GM19240 (cell line): ENCODE results near the gene PRPS1L1.

ENCODE experiments used
- DNase-seq: peaks from one replicate; pipeline ENCODE4 v3.0.0; 2011; ENCODE audit warnings: low spot score; ENCODE audit not compliant: insufficient read length

PRPS1L1 gene

DNA sequence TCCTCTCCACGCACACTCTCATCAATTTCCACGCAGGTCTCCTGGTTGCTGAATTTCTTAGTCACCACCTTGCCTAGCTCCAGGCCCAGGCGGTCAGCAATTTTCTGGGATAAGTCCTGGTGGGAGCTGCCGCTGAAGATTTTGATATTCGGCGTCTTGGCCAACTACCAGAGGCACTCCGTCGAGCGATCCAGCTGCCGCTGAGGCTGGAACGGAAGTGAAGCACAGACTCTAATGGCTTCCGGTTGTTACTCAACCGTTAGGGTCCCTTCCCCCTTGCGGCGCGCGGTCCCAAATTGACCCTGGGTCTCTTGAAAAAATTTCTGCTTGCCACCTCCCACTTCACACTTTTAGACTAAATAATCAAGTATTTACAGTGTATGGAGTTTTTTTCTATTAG lies at the start of gene PRPS1L1:
PRPS1L1 (minus strand) TSS at position 219 of the 400 bp plus-strand sequence.
- DNase-seq = no peak

DNA sequence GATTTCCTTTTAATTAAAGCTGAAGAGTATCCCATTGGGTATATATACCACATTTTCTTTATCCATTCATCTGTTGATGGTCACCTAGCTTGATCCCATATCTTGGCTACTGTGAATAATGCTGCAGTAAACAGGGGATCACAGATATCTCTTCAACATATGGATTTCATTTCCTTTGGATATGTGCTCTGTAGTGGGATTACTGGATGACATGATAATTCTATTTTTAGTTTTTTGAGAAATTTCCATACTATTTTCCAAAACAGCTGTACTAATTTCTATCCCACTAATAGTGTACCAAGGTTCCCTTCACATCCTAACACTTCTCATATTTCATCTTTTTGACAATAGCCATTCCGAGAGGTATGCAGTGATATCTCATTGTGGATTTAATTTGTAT lies 48.8 kb upstream of the PRPS1L1 start:
- no peak for DNase-seq

DNA sequence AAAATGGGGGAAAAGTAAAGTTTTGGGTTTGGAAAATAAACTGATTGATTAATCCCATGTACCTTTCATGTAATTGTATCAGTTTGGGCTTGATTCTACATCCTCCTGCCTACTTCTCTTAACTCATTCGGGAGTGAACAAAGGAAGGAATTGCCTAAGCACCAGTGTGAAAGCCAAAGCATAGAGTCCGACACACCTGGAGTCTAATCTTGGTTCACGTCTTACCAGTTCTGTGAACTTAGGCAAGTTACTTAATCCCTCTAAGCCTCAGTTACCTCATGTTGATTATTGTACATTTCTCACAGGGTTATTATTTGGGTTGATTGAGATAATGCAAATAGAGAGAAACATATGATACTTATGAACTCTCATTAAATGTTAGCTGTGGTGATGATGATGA lies 41.1 kb upstream of the PRPS1L1 start:
- no peak for DNase-seq

DNA sequence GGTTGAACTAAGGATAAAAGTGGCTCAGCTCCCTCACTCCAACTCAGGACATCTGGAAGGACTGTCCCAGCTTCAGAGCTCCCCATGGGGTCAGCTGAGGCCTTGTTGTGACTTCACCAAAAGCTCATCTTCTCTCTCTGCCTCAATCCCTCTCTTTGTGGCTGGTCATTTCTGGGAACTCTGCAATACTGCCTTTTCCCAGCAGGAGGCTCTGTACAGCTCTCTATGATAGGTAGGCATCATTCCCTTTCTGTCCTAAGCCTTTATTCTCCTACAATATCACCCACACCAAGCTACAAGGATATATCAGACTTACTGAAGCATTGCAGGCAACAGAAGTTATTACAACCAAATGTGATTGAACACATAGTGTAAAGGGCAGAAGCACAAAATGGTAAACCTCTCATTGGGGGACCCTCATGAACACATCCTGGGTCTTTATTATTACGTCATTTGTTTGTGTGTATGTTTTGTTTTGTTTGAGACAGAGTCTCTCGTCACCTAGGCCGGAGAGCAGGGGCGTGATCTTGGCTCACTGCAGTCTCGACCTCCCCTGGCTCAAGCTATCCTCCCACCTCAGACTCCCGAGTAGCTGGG lies 36.7 kb upstream of the PRPS1L1 start:
- no peak for DNase-seq

DNA sequence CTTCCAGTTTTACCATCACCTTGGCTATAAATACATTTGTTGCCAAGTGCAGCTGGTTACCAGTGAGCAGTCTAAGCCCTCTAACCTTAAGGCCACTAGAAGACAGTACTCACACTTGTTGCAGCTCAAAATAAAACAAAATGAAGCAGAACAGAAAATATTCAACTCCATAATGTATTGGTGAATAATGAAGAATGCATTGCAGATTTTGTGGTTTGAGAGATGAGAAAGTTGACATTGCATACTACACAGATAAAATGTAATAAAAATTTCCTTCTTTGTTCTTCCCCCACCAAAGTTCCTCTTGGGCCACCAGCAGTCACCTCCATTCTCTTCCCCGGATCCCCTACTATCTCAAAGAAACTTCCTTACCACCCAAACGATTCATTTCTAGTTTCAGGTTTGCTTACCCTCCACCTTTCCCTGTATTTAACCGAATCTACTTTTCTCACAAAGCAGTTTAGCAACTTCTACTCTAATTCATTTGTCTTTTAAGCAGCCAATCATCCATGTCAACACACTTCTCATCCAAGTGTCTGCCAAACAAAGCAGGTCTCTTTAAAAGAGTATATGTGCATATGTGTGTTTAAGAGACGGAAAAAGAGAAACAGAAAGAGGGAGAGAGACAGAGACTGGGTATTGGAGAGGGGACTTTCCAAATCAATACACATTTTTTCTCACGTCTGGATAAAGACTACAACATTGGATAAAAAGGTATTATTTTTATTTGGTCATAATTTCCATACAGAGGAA lies 35.7 kb upstream of the PRPS1L1 start:
- DNase-seq = no peak

DNA sequence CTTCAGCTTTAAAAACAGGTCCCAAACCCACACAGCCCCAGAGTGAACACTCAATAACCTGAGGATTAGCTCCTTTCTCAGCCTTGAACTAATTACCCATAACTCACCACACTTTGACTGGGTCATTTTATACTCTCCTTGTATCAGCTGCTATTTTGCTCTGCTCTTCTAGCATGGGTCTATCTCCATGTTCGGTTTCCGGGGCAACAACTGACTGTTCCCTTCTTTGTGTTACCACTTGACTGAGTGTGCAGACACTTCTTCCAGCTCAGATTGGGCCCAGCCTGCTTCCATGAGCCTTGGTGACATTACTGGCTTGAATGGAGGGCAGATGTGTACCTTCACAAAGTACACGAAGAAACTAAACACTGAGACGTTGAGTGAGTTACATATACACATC lies 31.5 kb upstream of the PRPS1L1 start:
- no peak for DNase-seq

DNA sequence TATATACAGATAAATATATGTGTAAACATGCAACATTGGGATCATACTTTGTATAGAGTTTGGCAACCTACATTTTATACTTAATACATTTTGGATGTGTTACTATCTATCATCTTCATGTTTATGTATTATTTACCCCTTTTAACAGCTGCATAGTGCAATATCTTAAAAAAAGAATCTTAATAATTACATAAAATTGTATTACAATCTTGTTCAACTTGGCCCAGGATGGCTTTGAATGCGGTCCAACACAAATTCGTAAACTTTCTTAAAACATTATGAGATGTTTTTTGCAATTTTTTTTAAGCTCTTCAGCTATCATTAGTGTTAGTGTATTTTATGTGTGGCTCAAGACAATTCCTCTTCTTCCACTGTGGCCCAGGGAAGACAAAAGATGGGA lies 26.3 kb upstream of the PRPS1L1 start:
- DNase-seq = no peak

DNA sequence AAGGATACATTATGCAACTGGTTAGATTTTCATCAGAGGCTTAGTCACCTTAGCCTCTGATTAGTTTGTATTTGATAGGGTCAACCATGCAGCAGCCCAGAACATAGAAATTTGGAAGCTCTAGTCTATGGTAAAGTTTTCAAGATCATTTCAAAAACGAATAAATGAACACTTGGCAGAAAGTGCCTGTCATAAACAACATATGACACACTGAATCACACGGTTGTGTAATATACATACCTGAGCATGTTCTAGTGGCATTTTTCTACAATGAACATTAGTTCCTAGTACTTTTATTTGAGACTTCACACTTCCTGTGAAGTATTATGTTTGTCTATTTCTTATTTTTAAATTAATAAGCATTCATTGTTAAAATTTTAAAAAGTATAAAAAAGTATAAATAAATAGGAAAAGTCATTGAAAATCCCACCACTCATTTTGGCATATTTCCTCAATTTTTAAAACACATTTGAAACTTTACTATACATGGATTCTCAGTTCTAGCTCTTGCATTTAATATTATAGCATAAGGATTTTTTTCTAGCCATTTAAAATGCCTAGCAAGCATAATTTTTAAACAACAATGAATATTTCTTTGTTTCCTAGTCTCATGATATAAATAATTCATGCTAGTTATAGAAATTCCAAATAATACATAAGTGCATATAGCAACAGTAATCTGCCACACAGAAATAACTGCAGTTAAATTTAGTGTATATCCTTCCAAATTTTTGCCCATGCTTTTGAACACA lies 25.7 kb upstream of the PRPS1L1 start:
- no peak for DNase-seq

DNA sequence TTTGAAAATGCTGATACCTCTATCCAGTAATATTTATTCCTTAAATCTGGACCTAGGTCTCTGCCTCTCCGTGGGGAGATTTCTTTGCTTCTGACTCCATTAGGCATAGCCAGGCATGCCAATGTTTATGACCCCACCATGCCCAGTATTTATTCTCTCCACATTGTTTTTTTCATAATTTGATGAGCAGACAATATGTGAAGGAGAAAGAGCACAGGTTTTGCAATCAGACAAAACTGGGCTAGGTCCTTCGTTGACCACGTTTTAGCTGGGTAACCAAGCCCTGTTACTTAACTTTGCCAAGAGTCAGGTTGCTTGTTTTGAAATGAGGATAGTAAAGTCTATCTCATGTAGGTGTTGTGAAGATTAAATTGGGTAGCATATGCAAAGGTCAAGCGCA lies 21.6 kb upstream of the PRPS1L1 start:
- DNase-seq = no peak

DNA sequence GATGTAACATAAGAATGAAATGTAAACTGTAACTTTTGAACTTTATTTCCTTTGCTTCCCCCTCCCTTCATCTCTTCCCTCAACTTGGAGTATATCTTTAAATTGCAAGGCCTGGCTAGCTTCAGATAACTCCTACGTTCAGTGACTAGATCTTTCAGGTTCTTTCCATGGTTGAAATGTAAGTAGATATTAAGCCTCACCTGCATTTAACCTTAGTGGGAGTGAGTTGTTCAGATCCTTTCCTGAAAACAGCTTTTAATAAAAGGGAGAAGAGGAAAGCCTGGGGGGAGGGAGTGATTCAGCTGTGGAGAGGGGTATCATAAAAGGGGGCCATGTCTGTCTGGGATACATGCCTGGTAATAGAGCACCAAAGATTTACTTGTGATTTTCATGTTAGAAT lies 19.0 kb upstream of the PRPS1L1 start:
- DNase-seq = no peak

DNA sequence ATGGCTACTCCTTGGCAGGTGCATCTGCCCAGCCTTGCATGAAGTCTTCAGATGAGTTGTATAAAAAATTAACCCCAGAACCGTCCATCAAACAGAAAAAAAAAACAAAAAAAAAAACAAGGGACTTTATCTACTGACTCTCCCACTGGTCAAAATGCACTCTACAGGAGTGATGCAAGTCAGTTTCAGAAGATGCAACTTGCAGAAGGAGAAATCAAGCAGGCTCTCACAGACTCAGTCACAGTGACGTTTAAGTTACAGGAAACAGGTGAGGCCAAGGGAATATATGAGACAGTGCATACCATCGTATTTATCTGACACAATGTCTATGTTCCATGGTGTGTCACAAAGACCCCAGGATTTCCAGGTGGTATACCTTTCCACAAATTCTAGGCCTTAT lies 17.5 kb upstream of the PRPS1L1 start:
- no peak for DNase-seq

DNA sequence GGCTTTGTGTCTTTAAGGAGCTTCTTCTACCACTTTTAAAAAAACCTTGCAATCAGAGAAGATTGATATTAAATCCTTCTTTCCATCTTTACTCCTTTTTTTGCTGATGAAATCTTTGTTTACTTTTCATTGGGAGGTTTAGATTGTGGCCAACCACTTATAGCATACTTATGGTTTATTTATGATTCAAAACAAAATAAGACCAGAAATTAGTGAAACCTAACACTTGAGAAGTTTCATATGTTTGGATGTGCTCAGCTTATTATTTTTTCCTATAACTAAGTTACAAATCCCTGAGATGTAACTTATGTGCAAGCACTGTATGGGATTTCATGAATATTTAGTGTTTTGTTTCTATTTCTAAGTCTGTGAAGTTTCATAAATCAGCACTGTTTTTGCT lies 13.5 kb upstream of the PRPS1L1 start:
- no peak for DNase-seq

DNA sequence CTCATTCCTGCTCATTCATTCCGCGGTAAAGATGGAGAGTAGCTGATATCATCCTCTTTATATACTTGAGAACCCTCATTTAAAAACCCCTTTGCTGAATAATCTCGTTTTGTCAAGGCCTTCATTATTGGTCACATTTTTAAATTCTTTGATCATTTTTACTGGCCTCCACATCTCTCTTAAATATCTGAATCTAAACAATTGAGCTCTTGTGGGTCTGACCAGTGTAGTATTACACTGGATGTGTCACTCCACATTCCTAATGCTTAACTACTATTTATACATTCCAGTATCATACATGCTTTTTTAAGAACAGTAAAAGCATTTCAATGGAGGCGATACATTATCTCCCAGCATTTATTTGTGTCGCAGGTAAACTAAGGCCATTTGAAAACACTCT lies 12.6 kb upstream of the PRPS1L1 start:
- no peak for DNase-seq

DNA sequence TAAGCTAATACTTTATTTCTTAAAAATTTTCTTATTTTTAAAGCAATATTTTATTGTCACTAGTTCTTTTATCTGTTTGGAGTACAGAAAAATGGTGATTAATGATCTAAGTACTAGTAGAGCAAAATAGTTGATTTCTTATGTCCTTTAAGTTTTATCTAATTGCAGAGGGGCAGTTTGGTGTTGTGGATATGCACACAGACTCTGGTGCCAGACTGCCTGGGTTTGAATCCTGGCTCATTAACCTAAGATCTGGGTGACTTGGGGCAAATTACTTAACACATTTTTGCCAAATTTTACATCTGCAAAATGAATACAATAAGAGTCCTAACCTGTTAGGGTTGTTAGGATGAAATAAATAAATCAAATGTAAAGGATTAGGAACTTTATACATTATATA lies 10.7 kb upstream of the PRPS1L1 start:
- no peak for DNase-seq

DNA sequence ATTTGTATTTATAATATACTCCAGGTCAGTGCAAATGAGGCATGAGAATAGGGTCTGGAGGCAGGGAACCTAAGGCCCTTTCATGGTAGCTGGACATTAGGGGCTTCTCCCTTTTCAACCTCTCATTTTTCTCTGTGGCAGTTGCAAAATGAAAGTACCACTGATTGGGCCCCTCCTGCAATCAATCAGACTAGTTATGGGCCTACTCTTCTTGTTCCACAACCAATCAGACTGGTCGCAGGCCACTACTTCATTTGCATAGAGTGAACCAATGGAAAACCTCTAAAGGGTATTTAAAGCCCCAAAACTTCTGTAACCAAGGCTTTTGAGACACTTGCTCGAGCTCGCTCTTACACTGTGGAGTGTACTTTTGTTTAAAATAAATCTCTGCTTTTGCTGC lies 10.0 kb upstream of the PRPS1L1 start:
- no peak for DNase-seq

DNA sequence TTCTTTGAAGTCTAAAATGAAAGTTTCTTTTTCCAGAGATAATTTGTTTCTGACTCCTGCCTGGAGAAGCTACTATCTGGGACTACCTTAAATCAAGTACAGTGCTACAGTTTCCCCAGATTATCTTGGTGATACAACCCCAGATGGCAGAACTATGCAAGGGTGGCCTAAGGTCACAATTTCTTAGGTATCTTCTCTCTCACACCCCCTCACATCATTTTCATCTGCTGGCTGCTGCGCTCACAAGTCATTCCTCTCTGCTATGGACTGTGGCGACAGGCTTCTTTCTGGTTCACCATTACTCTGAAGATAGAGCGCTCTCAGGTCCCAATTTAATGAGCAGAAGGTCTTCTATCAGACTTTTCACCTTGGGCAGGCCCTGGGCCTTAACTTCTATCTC lies 9.1 kb upstream of the PRPS1L1 start:
- no peak for DNase-seq

DNA sequence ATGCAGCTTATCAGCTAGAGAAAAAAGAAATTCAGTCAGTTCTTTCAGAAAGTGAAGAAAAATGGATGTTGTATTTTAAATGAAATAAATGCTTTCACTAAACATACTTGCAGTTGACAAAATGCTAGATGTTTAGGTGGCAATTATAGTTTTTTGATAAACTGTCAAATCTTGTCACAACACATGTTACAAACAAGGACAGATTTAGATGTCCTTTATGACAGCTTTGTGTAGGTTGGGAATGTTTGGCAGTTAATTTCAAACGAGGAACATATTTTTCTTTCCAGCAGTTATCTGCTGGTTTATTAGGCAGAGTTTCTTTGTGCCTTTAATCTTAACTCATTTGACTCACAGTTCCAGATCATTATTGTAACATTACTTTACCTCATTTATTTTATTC lies 3.1 kb upstream of the PRPS1L1 start:
- no peak for DNase-seq

DNA sequence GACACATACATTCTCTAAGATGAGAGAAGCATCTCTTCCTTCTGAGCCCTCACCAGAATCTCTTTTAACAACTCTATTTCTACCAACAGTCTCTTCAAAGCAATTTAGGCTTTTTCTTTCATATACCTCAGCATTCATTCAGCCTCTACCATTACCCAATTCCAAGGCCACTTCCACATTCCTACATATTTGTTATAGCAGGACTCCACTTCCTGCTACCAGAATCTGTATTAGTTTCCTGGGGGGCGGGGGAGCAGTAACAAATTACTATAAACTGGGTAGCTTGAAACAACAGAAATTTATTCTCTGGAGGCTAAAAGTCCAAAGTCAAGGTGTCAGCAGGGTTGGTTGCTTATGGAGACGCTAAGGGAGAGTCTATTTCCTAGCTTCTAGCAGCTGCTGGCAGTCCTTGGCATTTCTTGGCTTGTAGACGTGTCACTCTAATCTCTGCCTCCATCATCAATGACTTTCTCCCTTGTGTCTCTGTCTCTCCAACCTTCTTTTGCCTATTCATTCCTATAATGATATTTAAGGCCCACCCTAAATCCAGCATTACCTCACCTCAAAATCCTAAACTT lies 7.4 kb downstream of the PRPS1L1 start:
- no peak for DNase-seq

DNA sequence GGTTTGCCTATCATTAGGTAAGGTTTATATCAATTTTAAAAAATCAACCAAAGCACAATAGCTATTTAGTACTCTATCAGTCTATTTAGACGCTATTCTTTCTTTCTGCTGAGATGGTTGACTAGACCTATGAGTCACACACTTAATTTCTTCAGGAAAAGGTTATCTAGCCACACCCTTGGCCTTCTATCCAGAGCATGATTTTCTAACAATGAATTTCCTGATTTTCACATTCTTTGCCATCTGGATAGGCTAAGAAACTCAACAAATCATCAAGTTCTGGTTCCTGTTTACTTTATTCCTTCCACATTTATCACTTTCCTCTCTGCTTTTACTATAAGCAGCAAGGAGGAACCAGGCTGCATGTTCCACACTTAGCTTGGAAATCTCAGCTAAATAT lies 8.1 kb downstream of the PRPS1L1 start:
- DNase-seq = no peak

DNA sequence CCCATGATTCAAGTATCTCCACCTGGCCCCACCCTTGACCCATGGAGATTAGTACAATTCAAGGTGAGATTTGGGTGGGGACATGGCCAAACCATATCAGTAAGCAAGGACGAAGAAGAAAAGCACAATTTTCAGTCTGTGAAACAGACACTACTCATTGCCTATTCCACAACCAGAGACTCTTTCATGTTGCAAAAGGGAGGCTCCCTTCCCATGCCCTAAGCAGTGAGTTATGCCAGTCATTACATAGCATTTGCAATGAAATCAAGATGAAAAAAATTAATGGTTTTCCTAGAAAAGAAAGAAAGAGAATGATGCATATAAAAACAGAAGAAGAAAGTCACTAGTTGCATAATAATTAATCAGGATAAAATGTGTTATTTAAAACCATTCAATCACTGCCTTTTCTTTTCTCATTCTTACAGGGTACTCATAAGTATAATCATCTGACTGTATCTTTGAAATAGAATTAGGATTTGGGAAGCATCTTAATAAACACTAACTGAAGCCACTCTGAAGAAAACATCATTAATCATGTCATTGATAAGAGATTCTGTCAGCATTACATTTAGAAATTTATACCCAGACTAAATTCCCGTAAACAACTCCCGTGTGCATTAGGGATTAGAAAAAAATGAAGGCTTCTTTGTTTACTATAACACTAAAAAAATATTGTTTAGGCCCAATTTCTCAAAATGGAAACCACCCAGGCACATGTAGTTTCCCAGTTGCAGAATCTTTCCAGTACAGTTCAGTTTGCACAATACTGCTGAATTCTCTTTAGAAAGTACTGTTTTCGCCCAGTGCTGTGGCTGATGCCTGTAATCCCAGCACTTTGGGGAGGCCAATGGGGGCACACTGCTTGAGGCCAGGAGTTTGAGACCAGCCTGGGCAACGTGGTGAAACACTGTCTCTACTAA lies 9.1 kb downstream of the PRPS1L1 start:
- no peak for DNase-seq
